HepG2 (cell line): ENCODE data around the gene METTL26. TPM values are rescaled to one million over a fixed set of nuclear protein-coding genes. Genes with fewer than 3 reads are reported as not detected.
A peak's percentile ranks its signal among the peaks of the same experiment; 100 is the strongest.

Source experiments
- ARID5B ChIP-seq: IDR thresholded peaks from 2 replicates; pipeline ENCODE4 v1.4.0; 2020; ENCODE audit warnings: mild to moderate bottlenecking, missing genetic modification reagents
- BCL3 ChIP-seq: sonication (generic); formaldehyde crosslinking; IDR thresholded peaks from 2 replicates; pipeline ENCODE4 v1.5.1; 2020; ENCODE audit warnings: mild to moderate bottlenecking, missing genetic modification reagents, moderate library complexity
- HHEX ChIP-seq: IDR thresholded peaks from 2 replicates; pipeline ENCODE4 v1.6.1; 2016; ENCODE audit warnings: control low read depth
- KLF11 ChIP-seq: IDR thresholded peaks from 2 replicates; pipeline ENCODE4 v1.6.1; 2016; ENCODE audit warnings: missing compliant biosample characterization
- NFKBIZ ChIP-seq: IDR thresholded peaks from 2 replicates; pipeline ENCODE4 v1.6.1; 2018; ENCODE audit warnings: missing genetic modification reagents, missing compliant biosample characterization
- NFYC ChIP-seq: IDR thresholded peaks from 2 replicates; pipeline ENCODE4 v1.6.1; 2016; ENCODE audit warnings: missing genetic modification reagents, missing compliant biosample characterization
- ONECUT2 ChIP-seq: sonication (generic); formaldehyde crosslinking; IDR thresholded peaks from 2 replicates; pipeline ENCODE4 v1.4.0; 2020; ENCODE audit warnings: missing genetic modification reagents
- PRPF4 ChIP-seq: fragments of 200-400 bp; formaldehyde crosslinking; IDR thresholded peaks from 2 replicates; pipeline ENCODE4 v1.6.1; 2016; ENCODE audit warnings: low read length, low read depth; ENCODE audit not compliant: poor library complexity, severe bottlenecking
- REXO4 ChIP-seq: sonication (generic); formaldehyde crosslinking; IDR thresholded peaks from 2 replicates; pipeline ENCODE4 v1.8.0; 2022; ENCODE audit warnings: missing genetic modification reagents, mild to moderate bottlenecking, borderline replicate concordance
- TBP ChIP-seq: sonication (generic); formaldehyde crosslinking; IDR thresholded peaks from 2 replicates; pipeline ENCODE4 v1.5.0; 2020; ENCODE audit warnings: missing genetic modification reagents
- TBX2 ChIP-seq: sonication (generic); formaldehyde crosslinking; IDR thresholded peaks from 2 replicates; pipeline ENCODE4 v1.5.0; 2020; ENCODE audit warnings: missing genetic modification reagents, mild to moderate bottlenecking, borderline replicate concordance
- TCF7L2 ChIP-seq: IDR thresholded peaks from 2 replicates; pipeline ENCODE4 v1.6.1; 2011; ENCODE audit warnings: mild to moderate bottlenecking, low read depth, low read length, moderate library complexity
- TFDP1 ChIP-seq: IDR thresholded peaks from 2 replicates; pipeline ENCODE4 v1.6.1; 2016; ENCODE audit warnings: missing compliant biosample characterization, missing genetic modification reagents, borderline replicate concordance
- UBTF ChIP-seq: sonication (generic); formaldehyde crosslinking; IDR thresholded peaks from 2 replicates; pipeline ENCODE4 v1.4.0; 2020; ENCODE audit warnings: mild to moderate bottlenecking, missing genetic modification reagents
- ZFYVE20 ChIP-seq: sonication (generic); formaldehyde crosslinking; IDR thresholded peaks from 2 replicates; pipeline ENCODE4 v1.8.0; 2023; ENCODE audit warnings: low read depth, mild to moderate bottlenecking, moderate library complexity, missing genetic modification reagents, borderline replicate concordance
- ZNF10 ChIP-seq: sonication (generic); formaldehyde crosslinking; IDR thresholded peaks from 2 replicates; pipeline ENCODE4 v1.4.0; 2020; ENCODE audit warnings: mild to moderate bottlenecking, low read depth, missing genetic modification reagents, borderline replicate concordance
- ZNF329 ChIP-seq: sonication (generic); formaldehyde crosslinking; IDR thresholded peaks from 2 replicates; pipeline ENCODE4 v1.9.0; 2021; ENCODE audit warnings: low read depth, mild to moderate bottlenecking, missing genetic modification reagents
- ZNF468 ChIP-seq: sonication (generic); formaldehyde crosslinking; IDR thresholded peaks from 2 replicates; pipeline ENCODE4 v1.8.0; 2022; ENCODE audit warnings: mild to moderate bottlenecking, moderate library complexity, missing genetic modification reagents
- ZNF501 ChIP-seq: sonication (generic); formaldehyde crosslinking; IDR thresholded peaks from 2 replicates; pipeline ENCODE4 v1.5.1; 2020; ENCODE audit warnings: mild to moderate bottlenecking, moderate library complexity, missing genetic modification reagents
- ZNF746 ChIP-seq: sonication (generic); formaldehyde crosslinking; IDR thresholded peaks from 2 replicates; pipeline ENCODE4 v1.8.0; 2022; ENCODE audit warnings: mild to moderate bottlenecking, missing genetic modification reagents
- ZSCAN20 ChIP-seq: sonication (generic); formaldehyde crosslinking; IDR thresholded peaks from 2 replicates; pipeline ENCODE4 v1.4.0; 2020; ENCODE audit warnings: missing genetic modification reagents, mild to moderate bottlenecking, borderline replicate concordance
- polyA plus RNA-seq, 8 experiments: library from polyadenylated mRNA; depleted of rRNA in 3 of 8; stranded (reverse) in 7 of 8; unstranded in 1 of 8; fragments of >200 nt; fragmentation: Illumina TruSeq in 4 of 8; extraction: Trizol in 4 of 8; gene quantifications; 2 replicates each; pipeline versions ENCODE4 v1.2.1 to v1.2.3, GENCODE V29; 2011 to 2016; ENCODE audit warnings: low read depth in 4 of 8, missing spikeins in 1 of 8, mixed read lengths in 1 of 8; ENCODE audit not compliant: insufficient read depth in 1 of 8
- total RNA-seq, 5 experiments: library from RNA; depleted of rRNA; stranded (reverse); fragments of >200 nt; fragmentation: Illumina TruSeq; extraction: Trizol; gene quantifications; 2 replicates each; pipeline ENCODE4 v1.2.3, GENCODE V29; 2016; ENCODE audit warnings: low read depth in 1 of 5

The METTL26 gene
- total and polyA plus RNA-seq, 2 of the 13 experiments (the other 11 are each of a cell fraction or from before 2014, with no cell fraction given): 65.5 to 70.1 TPM

GRCh38 chr16:645852-646678 lies 10.0 kb upstream of the METTL26 start (continued):
- no peak for TF ChIP-seq REXO4 (CRISPR knock-in tag)
- TF ChIP-seq PRPF4: no peak
- TF ChIP-seq BCL3 (CRISPR knock-in tag): no peak
- TF ChIP-seq ZNF10 (CRISPR knock-in tag): no peak
- TF ChIP-seq TFDP1 (CRISPR knock-in tag): no peak
- TF ChIP-seq ZNF501 (CRISPR knock-in tag): no peak
- TF ChIP-seq ARID5B: peak; percentile 58; the same call in 1 of the 2 replicates
- no peak for TF ChIP-seq ZNF329 (CRISPR knock-in tag)
- no peak for TF ChIP-seq NFKBIZ
- no peak for TF ChIP-seq TCF7L2
- TF ChIP-seq ZNF746 (CRISPR knock-in tag): no peak
- no peak for TF ChIP-seq ZSCAN20 (CRISPR knock-in tag)
- TF ChIP-seq TBP: no peak
- no peak for TF ChIP-seq ONECUT2
- no peak for TF ChIP-seq NFYC (CRISPR knock-in tag)
- no peak for TF ChIP-seq ZFYVE20
- TF ChIP-seq HHEX (CRISPR knock-in tag): no peak
- TF ChIP-seq TBX2 (CRISPR knock-in tag): peak; percentile 79
- TF ChIP-seq KLF11 (CRISPR knock-in tag): no peak; the same call in 1 of the 2 replicates
- no peak for TF ChIP-seq ZNF468 (CRISPR knock-in tag)
- TF ChIP-seq UBTF: peak; percentile 73; the same call in 1 of the 2 replicates
